ENCODE results near the gene CRTC3.
"Not testable (repeated sequence)": the region's sequence is repeated elsewhere in the genome, so short reads cannot be mapped to it uniquely, and the experiment has no call there.

The CRTC3 gene

DNA sequence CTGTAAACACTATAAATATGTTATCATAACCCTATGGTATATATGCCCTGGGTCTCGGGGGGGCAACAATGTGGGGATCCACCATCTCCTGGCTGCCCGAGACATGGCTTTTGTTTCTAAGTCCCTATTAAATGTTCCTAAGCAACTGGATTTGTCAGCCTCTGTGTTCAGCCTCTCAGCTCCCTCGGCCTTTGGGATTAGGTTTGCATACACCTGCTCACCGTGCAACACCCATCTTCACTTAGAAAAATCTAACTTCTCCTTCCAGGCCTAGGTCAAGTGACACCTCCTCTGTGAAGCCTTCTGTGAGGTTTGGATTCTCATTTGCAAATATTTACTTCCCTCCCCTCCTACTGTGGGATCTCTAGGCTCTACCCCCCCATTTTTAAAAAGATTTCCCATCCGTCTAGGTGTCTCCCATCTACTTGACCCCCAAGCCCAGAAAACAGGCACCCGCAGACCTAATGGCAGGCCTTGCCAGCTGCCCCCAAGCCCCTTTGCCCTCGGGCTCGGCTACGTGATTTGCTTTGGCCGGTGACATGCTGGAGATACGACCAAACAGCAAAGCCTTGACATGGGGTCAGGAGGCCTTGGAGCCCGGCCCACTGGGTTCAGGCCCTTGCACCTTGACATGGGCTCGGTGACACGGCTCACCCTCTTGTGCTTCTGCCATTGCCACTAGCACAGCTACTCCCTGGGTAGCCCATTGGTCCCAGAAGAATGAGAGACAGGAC, 121.4 kb downstream of the CRTC3 start:
- no peak overlapping the region for H3K4me3 ChIP-seq (ENCODE audit: low read depth, low read length)
- no peak for DNase-seq (ENCODE audit: low read depth)
- TF ChIP-seq, protein P1, sequence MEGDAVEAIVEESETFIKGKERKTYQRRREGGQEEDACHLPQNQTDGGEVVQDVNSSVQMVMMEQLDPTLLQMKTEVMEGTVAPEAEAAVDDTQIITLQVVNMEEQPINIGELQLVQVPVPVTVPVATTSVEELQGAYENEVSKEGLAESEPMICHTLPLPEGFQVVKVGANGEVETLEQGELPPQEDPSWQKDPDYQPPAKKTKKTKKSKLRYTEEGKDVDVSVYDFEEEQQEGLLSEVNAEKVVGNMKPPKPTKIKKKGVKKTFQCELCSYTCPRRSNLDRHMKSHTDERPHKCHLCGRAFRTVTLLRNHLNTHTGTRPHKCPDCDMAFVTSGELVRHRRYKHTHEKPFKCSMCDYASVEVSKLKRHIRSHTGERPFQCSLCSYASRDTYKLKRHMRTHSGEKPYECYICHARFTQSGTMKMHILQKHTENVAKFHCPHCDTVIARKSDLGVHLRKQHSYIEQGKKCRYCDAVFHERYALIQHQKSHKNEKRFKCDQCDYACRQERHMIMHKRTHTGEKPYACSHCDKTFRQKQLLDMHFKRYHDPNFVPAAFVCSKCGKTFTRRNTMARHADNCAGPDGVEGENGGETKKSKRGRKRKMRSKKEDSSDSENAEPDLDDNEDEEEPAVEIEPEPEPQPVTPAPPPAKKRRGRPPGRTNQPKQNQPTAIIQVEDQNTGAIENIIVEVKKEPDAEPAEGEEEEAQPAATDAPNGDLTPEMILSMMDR (IDR thresholded peaks at IDR 0.05; ENCODE audit: insufficient read depth, low read depth, low read length, missing control alignments): no peak

DNA sequence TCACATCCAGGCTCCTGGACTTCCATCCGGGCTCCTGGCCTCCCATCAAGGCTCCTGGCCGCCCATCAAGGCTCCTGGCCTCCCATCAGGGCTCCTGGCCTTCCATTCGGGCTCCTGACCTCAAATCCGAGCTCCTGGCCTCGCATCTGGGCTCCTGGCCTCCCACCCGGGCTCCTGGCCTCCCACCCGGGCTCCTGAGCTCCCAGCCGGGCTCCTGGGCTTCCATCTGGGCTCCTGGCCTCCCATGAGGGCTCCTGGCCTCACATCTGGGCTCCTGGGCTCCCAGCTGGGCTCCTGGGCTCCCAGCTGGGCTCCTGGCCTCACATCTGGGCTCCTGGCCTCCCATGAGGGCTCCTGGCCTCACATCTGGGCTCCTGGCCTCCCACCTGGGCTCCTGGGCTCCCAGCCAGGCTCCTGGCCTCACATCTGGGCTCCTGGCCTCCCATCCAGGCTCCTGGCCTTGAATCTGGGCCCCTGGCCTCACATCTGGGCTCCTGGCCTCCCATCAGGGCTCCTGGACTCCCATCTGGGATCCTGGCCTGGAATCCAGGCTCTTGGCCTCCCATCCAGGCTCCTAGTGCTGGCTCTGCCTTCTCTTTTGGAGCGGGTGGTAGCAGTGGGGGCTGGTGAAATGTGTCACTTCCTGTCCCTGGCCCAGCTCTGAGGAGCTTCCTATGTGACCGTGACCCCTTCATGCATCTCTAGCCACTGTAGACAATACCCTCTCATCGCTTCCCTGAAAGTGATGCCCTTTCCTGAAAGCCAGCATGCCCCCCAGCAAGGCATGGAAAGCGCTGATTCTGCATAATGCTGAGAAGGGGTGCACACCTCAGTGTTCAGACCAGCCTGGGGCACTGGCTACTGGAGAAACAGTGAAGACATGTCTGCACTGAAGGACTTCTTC, 124.8 kb downstream of the CRTC3 start:
- H3K4me3 ChIP-seq (ENCODE audit: low read depth, low read length): no peak overlapping the region
- TF ChIP-seq, protein P1 (IDR thresholded peaks at IDR 0.05; ENCODE audit: insufficient read depth, low read depth, low read length, missing control alignments): no peak
- DNase-seq (ENCODE audit: low read depth): peak; percentile 49

DNA sequence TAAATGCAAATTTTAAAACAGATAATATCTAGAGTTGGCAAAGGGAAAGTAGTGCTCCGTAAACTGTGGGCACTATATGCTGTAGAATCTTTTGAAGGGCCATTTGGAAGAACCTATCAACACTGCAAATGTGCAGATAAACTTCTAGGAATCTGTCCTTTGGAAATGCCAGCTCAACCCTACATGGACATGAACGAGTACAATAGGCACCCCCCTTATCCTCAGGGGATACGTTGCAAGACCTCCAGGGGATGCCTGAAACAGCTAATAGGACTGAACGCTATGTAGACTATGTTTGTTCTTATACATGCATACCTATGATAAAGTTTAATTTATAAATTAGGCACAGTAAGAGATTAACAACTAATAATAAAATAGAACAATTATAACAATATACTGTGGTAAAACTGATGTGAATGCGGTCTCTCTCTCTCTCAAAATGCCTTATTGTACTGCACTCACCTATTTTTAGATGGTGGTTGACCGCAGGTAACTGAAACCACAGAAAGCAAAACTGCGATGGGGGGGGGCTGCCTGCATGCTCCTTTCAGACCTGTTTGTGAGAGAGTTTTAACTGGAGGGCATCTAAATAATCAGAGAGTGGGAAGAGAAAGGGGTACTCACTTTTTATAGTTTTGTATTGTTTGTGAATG, 127.9 kb downstream of the CRTC3 start:
- peak overlapping the region; percentile 38 for H3K4me3 ChIP-seq (ENCODE audit: low read depth, low read length)
- peak; percentile 92 for DNase-seq (ENCODE audit: low read depth)

DNA sequence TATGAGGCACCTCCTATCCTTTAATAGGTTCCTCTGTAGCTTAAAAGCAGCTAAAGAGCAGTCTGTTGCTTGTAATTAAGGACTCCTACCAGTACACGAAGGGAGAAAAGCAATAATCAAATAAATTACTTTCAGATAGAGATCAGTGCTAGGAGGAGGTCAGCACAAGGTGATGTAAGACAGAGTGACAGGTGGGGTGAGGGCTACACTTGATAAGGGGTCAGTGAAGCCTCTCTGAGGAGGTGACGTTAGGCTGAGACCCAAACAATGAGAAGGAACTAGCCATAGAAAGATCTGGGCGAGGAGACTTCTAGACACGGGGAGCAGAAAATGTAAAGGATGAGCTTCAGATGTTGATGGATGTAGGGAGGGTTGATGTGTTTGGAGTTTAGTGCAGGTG, 129.8 kb downstream of the CRTC3 start:
- TF ChIP-seq, protein P1 (IDR thresholded peaks at IDR 0.05; ENCODE audit: insufficient read depth, low read depth, low read length, missing control alignments): no peak
- H3K4me3 ChIP-seq (ENCODE audit: low read depth, low read length): peak overlapping the region; percentile 74
- no peak for DNase-seq (ENCODE audit: low read depth)

DNA sequence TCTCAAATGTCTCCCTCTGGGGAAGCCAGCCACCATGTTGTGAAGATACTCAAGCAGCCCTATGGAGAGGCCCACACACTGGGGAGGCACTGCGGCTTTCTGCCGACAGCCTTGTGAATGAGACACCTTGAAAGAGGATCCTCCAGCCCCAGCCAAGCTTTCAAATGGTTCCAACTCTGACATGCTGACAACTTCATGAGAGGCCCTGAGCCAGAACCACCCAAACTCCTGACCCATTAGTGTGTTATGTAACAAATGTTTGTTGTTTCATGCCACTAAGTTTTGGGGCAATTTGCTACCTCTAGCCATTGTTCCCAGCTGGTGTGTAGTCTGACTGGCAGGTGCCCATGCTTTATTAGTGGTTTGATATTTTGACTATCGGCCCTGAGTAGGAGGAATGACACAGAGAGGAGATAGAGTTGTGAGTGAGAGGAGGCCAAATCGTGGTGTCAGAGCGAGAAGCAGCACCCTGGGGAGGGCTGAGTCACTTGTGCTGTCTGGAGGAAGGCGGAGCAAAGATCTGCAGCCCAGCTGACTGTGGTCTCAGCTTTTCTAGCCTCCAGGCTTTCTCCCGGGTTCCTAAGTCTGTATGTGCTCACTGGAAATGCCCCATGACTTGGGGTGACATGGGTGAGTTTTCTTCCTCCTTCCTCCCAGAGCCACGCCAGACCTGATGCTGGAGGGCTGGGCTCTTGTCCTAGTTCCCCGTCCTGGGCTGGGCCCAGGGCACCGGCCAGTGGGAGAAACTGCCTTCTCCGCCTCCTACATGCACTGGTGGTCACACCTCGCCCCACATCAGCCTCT, 130.7 kb downstream of the CRTC3 start:
- peak overlapping the region; percentile 74 for H3K4me3 ChIP-seq (ENCODE audit: low read depth, low read length)
- TF ChIP-seq, protein P1 (IDR thresholded peaks at IDR 0.05; ENCODE audit: insufficient read depth, low read depth, low read length, missing control alignments): no peak
- DNase-seq (ENCODE audit: low read depth): peak; percentile 95

DNA sequence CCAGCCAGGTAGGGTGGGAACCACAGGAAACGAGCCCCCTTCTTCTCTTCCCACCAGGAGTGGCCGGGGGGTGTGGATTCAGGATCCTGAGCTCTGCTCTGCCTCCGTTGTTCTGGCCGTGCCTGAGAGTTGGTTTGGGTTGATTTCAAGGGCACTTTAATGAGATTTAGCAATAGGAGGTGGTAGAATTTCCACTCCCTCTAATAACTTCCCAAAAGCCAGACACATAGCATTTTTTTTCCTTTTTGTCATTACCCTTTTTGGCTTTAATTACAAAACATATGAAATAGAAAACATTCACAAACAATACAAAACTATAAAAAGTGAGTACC, 131.2 kb downstream of the CRTC3 start:
- peak overlapping the region; percentile 74 for H3K4me3 ChIP-seq (ENCODE audit: low read depth, low read length)
- DNase-seq (ENCODE audit: low read depth): not testable (repeated sequence)

DNA sequence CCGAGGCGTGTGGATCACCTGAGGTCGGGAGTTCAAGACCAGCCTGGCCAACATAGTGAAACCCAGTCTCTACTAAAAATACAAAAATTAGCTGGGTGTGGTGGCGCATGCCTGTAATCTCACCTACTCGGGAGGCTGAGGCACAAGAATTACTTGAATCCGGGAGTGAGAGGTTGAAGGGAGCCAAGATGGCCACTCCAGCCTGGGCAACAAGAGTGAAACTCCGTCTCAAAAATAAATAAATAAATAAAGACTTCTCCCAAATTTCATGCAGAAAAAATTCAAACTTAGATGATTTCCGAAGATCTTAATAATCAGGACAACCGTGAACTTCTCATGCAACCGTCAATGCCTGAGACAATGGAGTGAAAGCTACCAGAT, 134.3 kb downstream of the CRTC3 start:
- peak overlapping the region; percentile 75 for H3K4me3 ChIP-seq (ENCODE audit: low read depth, low read length)
- peak; percentile 61 for DNase-seq (ENCODE audit: low read depth)

Measured in GM12865 (cell line).